ENCODE data around the gene RABGAP1L.

RABGAP1L gene

DNA sequence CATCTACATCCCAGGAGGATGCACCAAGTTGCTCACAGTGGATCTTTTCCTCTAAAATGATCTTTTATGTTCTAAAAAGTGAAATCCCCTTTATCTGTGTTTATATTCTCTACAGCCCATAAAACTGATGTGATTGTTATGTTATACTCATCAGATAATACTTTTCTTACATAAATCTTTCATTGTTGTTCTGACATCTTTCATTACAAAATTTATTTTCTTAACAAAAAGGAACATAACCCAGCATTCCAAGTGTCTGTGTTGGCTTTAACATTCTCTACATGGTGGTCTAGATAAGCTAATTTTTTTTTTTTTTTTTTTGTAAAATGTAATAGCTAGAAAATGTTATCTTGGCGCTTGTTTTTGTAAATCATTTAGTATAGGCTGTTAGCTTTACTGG is 832.2 kb downstream of the RABGAP1L start:
- H3K9me3 ChIP-seq (ENCODE audit: control insufficient read depth, insufficient read depth, low read depth, low read length): no peaks in the 10 kb centered on the region
- H3K4me1 ChIP-seq (ENCODE audit: control insufficient read depth, insufficient read depth, low read length): peaks cover 8% of the 10 kb centered on the region; the same call in 1 of the 2 replicates
- POLR2A ChIA-PET: no interaction called here
- peaks cover 0 to under 1% of the 10 kb centered on the region in 2 experiments; a peak in 1 of 3 replicates for H3K36me3 ChIP-seq (ENCODE audit: control insufficient read depth in 2 of 2, insufficient read depth in 1 of 2, low read length in 2 of 2)
- H3K27ac ChIP-seq (ENCODE audit: extremely low read depth, low read depth, low read length): no peak overlapping the region
- TF ChIP-seq ZXDB (tag by site-specific recombination; IDR thresholded peaks at IDR 0.05): peak; percentile 27; the same call in 1 of the 2 replicates
- peak; percentile 65 for TF ChIP-seq ZNF843 (tag by site-specific recombination; IDR thresholded peaks at IDR 0.05)
- TF ChIP-seq, protein P1, sequence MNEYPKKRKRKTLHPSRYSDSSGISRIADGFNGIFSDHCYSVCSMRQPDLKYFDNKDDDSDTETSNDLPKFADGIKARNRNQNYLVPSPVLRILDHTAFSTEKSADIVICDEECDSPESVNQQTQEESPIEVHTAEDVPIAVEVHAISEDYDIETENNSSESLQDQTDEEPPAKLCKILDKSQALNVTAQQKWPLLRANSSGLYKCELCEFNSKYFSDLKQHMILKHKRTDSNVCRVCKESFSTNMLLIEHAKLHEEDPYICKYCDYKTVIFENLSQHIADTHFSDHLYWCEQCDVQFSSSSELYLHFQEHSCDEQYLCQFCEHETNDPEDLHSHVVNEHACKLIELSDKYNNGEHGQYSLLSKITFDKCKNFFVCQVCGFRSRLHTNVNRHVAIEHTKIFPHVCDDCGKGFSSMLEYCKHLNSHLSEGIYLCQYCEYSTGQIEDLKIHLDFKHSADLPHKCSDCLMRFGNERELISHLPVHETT (tag by site-specific recombination; IDR thresholded peaks at IDR 0.05): no peak
- TF ChIP-seq ZSCAN23 (tag by site-specific recombination; IDR thresholded peaks at IDR 0.05): no peak
- TF ChIP-seq, protein P2, sequence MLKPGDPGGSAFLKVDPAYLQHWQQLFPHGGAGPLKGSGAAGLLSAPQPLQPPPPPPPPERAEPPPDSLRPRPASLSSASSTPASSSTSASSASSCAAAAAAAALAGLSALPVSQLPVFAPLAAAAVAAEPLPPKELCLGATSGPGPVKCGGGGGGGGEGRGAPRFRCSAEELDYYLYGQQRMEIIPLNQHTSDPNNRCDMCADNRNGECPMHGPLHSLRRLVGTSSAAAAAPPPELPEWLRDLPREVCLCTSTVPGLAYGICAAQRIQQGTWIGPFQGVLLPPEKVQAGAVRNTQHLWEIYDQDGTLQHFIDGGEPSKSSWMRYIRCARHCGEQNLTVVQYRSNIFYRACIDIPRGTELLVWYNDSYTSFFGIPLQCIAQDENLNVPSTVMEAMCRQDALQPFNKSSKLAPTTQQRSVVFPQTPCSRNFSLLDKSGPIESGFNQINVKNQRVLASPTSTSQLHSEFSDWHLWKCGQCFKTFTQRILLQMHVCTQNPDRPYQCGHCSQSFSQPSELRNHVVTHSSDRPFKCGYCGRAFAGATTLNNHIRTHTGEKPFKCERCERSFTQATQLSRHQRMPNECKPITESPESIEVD (tag by site-specific recombination; IDR thresholded peaks at IDR 0.05): peak; percentile 65
- TF ChIP-seq SETDB1 (IDR thresholded peaks at IDR 0.05; ENCODE audit: insufficient read length, low read length): no peak
- peak; percentile 86 for TF ChIP-seq FEZF1 (tag by site-specific recombination; IDR thresholded peaks at IDR 0.05)
- no peak for TF ChIP-seq SCRT1 (tag by site-specific recombination; IDR thresholded peaks at IDR 0.05; ENCODE audit: borderline replicate concordance)
- TF ChIP-seq, protein P3, sequence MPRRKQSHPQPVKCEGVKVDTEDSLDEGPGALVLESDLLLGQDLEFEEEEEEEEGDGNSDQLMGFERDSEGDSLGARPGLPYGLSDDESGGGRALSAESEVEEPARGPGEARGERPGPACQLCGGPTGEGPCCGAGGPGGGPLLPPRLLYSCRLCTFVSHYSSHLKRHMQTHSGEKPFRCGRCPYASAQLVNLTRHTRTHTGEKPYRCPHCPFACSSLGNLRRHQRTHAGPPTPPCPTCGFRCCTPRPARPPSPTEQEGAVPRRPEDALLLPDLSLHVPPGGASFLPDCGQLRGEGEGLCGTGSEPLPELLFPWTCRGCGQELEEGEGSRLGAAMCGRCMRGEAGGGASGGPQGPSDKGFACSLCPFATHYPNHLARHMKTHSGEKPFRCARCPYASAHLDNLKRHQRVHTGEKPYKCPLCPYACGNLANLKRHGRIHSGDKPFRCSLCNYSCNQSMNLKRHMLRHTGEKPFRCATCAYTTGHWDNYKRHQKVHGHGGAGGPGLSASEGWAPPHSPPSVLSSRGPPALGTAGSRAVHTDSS (tag by site-specific recombination; IDR thresholded peaks at IDR 0.05): no peak
- TF ChIP-seq ZNF785 (tag by site-specific recombination; IDR thresholded peaks at IDR 0.05): no peak
- no peak for TF ChIP-seq ZNF266 (tag by site-specific recombination; IDR thresholded peaks at IDR 0.05; ENCODE audit: low read depth)
- TF ChIP-seq, protein P4, sequence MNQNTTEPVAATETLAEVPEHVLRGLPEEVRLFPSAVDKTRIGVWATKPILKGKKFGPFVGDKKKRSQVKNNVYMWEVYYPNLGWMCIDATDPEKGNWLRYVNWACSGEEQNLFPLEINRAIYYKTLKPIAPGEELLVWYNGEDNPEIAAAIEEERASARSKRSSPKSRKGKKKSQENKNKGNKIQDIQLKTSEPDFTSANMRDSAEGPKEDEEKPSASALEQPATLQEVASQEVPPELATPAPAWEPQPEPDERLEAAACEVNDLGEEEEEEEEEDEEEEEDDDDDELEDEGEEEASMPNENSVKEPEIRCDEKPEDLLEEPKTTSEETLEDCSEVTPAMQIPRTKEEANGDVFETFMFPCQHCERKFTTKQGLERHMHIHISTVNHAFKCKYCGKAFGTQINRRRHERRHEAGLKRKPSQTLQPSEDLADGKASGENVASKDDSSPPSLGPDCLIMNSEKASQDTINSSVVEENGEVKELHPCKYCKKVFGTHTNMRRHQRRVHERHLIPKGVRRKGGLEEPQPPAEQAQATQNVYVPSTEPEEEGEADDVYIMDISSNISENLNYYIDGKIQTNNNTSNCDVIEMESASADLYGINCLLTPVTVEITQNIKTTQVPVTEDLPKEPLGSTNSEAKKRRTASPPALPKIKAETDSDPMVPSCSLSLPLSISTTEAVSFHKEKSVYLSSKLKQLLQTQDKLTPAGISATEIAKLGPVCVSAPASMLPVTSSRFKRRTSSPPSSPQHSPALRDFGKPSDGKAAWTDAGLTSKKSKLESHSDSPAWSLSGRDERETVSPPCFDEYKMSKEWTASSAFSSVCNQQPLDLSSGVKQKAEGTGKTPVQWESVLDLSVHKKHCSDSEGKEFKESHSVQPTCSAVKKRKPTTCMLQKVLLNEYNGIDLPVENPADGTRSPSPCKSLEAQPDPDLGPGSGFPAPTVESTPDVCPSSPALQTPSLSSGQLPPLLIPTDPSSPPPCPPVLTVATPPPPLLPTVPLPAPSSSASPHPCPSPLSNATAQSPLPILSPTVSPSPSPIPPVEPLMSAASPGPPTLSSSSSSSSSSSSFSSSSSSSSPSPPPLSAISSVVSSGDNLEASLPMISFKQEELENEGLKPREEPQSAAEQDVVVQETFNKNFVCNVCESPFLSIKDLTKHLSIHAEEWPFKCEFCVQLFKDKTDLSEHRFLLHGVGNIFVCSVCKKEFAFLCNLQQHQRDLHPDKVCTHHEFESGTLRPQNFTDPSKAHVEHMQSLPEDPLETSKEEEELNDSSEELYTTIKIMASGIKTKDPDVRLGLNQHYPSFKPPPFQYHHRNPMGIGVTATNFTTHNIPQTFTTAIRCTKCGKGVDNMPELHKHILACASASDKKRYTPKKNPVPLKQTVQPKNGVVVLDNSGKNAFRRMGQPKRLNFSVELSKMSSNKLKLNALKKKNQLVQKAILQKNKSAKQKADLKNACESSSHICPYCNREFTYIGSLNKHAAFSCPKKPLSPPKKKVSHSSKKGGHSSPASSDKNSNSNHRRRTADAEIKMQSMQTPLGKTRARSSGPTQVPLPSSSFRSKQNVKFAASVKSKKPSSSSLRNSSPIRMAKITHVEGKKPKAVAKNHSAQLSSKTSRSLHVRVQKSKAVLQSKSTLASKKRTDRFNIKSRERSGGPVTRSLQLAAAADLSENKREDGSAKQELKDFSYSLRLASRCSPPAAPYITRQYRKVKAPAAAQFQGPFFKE (tag by site-specific recombination; IDR thresholded peaks at IDR 0.05; ENCODE audit: borderline replicate concordance): no peak
- TF ChIP-seq ZNF157 (tag by site-specific recombination; IDR thresholded peaks at IDR 0.05): no peak
- TF ChIP-seq ZNF777 (tag by site-specific recombination; IDR thresholded peaks at IDR 0.05; ENCODE audit: borderline replicate concordance): no peak
- no peak for TF ChIP-seq ZNF112 (tag by site-specific recombination; IDR thresholded peaks at IDR 0.05)
- TF ChIP-seq, protein P5, sequence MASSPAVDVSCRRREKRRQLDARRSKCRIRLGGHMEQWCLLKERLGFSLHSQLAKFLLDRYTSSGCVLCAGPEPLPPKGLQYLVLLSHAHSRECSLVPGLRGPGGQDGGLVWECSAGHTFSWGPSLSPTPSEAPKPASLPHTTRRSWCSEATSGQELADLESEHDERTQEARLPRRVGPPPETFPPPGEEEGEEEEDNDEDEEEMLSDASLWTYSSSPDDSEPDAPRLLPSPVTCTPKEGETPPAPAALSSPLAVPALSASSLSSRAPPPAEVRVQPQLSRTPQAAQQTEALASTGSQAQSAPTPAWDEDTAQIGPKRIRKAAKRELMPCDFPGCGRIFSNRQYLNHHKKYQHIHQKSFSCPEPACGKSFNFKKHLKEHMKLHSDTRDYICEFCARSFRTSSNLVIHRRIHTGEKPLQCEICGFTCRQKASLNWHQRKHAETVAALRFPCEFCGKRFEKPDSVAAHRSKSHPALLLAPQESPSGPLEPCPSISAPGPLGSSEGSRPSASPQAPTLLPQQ (tag by site-specific recombination; IDR thresholded peaks at IDR 0.05): no peak
- TF ChIP-seq ZNF211 (tag by site-specific recombination; IDR thresholded peaks at IDR 0.05; ENCODE audit: low read depth): no peak
- CTCF ChIA-PET: interaction anchor here (0.7 to 1.1 kb wide), 3 partner anchors 8 to 1561 kb away, joined by 3 to 4 read pairs (median 4); no protein-coding TSS in a partner anchor
- H3K4me3 ChIP-seq (ENCODE audit: low read depth, low read length): no peak overlapping the region

Data from HEK293 (cell line).